HCT116 (cell line): ENCODE measurements around the gene SFXN5. TPM values are rescaled to one million over a fixed set of nuclear protein-coding genes. Genes with fewer than 3 reads are reported as not detected.

Source experiments
- ATAC-seq: fragments of 200-7000 bp; cut with Tn5 transposase; 2 replicates; pipeline ENCODE4 v1.9.1; 2020; ENCODE audit warnings: mild to moderate bottlenecking, moderate library complexity
- BruUV-seq: library from RNA; stranded (reverse); fragments of 400-500 nt; replicated peaks from 2 replicates; lab custom pipeline; 2021; lab: Mats Ljungman, UMichigan
- CTCF ChIA-PET: fragments of 300-600 bp; sonication (Branson Sonifier 250); formaldehyde crosslinking; loops from one replicate; lab custom pipeline; 2021; ENCODE audit warnings: antibody characterized with exemption; lab: Charles Lee
- POLR2A ChIA-PET: fragments of 300-600, 350-600 bp; sonication (Branson Sonifier 250); formaldehyde crosslinking; loops from one replicate; lab custom pipeline; 2021; ENCODE audit warnings: antibody characterized with exemption; lab: Charles Lee
- RAD21 ChIA-PET, 2 experiments: fragments of 300-600 bp; sonication (Branson Sonifier 250); formaldehyde crosslinking; loops; one replicate each; lab custom pipeline; 2023; ENCODE audit warnings: low total read pairs in 2 of 2; ENCODE audit not compliant: uncharacterized antibody in 2 of 2, unreplicated experiment in 2 of 2, low non-redundant PET in 1 of 2; lab: Charles Lee
- DNase-seq: peaks from one replicate; pipeline ENCODE4 v3.0.0-alpha.2; 2010; ENCODE audit warnings: low read depth, low spot score
- H2AFZ ChIP-seq: fragments of 200-600 bp; shearing (Covaris generic), sonication (generic); 2 replicates; pipeline ENCODE4 v1.6.1; 2017; ENCODE audit warnings: low read depth, mixed run types, mixed read lengths, antibody characterized with exemption, low read length; ENCODE audit not compliant: poor library complexity, severe bottlenecking
- H3K27ac ChIP-seq: 2 replicates; pipeline ENCODE4 v1.5.1; 2012; ENCODE audit warnings: low read depth, low read length
- H3K27me3 ChIP-seq: fragments of 200-600 bp; sonication (generic); 2 replicates; pipeline ENCODE4 v1.6.1; 2016; ENCODE audit warnings: mixed run types, low read length, mixed read lengths; ENCODE audit not compliant: insufficient read depth
- H3K36me3 ChIP-seq, 2 experiments: fragments of 200-500 bp in 1 of 2; fragments of 200-600 bp in 1 of 2; sonication (Bioruptor generic) in 1 of 2; sonication (generic) in 1 of 2; 2 replicates each; pipeline versions ENCODE4 v1.5.1 to v1.6.1; 2014 to 2016; ENCODE audit warnings: low read length in 2 of 2, inconsistent platforms in 1 of 2, mixed read lengths in 1 of 2, mixed run types in 1 of 2; ENCODE audit not compliant: insufficient read depth in 2 of 2, control insufficient read depth in 1 of 2
- H3K4me1 ChIP-seq, 2 experiments: fragments of 200-600 bp in 1 of 2; sonication (generic) in 1 of 2; 2 replicates each; pipeline versions ENCODE4 v1.5.1 to v1.6.1; 2012 to 2017; ENCODE audit warnings: low read length in 2 of 2, inconsistent platforms in 1 of 2, mild to moderate bottlenecking in 1 of 2, mixed read lengths in 1 of 2, mixed run types in 1 of 2, moderate library complexity in 1 of 2; ENCODE audit not compliant: insufficient read depth in 2 of 2, control insufficient read depth in 1 of 2
- H3K4me2 ChIP-seq: fragments of 200-600 bp; sonication (generic); 2 replicates; pipeline ENCODE4 v1.6.1; 2017; ENCODE audit warnings: mixed run types, low read length, mixed read lengths
- H3K4me3 ChIP-seq, 2 experiments: fragments of 200-600 bp in 1 of 2; sonication (generic) in 1 of 2; replicated peaks in 1 of 2; 2 replicates each; pipeline ENCODE4 v1.5.1; 2011 to 2016; ENCODE audit warnings: low read length in 2 of 2, control low read depth in 1 of 2, low read depth in 1 of 2, mild to moderate bottlenecking in 1 of 2, mixed read lengths in 1 of 2, mixed run types in 1 of 2
- H3K79me2 ChIP-seq: fragments of 200-600 bp; sonication (generic); 2 replicates; pipeline ENCODE4 v1.6.1; 2017; ENCODE audit warnings: mild to moderate bottlenecking, mixed run types, low read length, moderate library complexity, mixed read lengths; ENCODE audit not compliant: insufficient read depth
- H3K9ac ChIP-seq: fragments of 200-600 bp; sonication (generic); 2 replicates; pipeline ENCODE4 v1.6.1; 2016; ENCODE audit warnings: low read length, mixed read lengths
- H3K9me2 ChIP-seq: fragments of 200-600 bp; sonication (generic), shearing (Covaris generic); 2 replicates; pipeline ENCODE4 v1.6.1; 2017; ENCODE audit warnings: mixed run types, mild to moderate bottlenecking, moderate library complexity; ENCODE audit not compliant: insufficient read depth
- H3K9me3 ChIP-seq, 2 experiments: fragments of 200-500 bp in 1 of 2; fragments of 200-600 bp in 1 of 2; sonication (Bioruptor generic) in 1 of 2; sonication (generic) in 1 of 2; 2 replicates each; pipeline ENCODE4 v1.6.1; 2014 to 2017; ENCODE audit warnings: low read length in 2 of 2, mixed read lengths in 2 of 2, inconsistent platforms in 1 of 2, low read depth in 1 of 2, mild to moderate bottlenecking in 1 of 2, mixed run types in 1 of 2, moderate library complexity in 1 of 2; ENCODE audit not compliant: control insufficient read depth in 1 of 2, insufficient read depth in 1 of 2
- H4K20me1 ChIP-seq: fragments of 200-600 bp; sonication (generic), shearing (Covaris generic); 2 replicates; pipeline ENCODE4 v1.6.1; 2017; ENCODE audit warnings: mixed run types, mild to moderate bottlenecking, moderate library complexity; ENCODE audit not compliant: insufficient read depth
- ATF3 ChIP-seq: IDR thresholded peaks from 2 replicates; pipeline ENCODE4 v1.6.1; 2012
- CBX3 ChIP-seq: IDR thresholded peaks from 2 replicates; pipeline ENCODE4 v1.6.1; 2012; ENCODE audit warnings: low read depth
- CEBPB ChIP-seq: IDR thresholded peaks from 2 replicates; pipeline ENCODE4 v1.6.1; 2012; ENCODE audit warnings: low read depth
- CTCF ChIP-seq, 3 experiments: fragments of 200-600 bp in 1 of 3; sonication (generic) in 1 of 3; IDR thresholded peaks in 2 of 3; conservative IDR thresholded peaks in 1 of 3; 2 replicates each; pipeline ENCODE4 v1.5.1; 2012 to 2017; ENCODE audit warnings: low read depth in 2 of 3, low read length in 2 of 3, antibody characterized with exemption in 1 of 3, borderline replicate concordance in 1 of 3, control low read depth in 1 of 3, mild to moderate bottlenecking in 1 of 3, mixed read lengths in 1 of 3, mixed run types in 1 of 3, moderate library complexity in 1 of 3; ENCODE audit not compliant: insufficient read depth in 1 of 3
- ELF1 ChIP-seq: IDR thresholded peaks from 2 replicates; pipeline ENCODE4 v1.6.1; 2012; ENCODE audit warnings: low read depth, borderline replicate concordance
- EZH2 ChIP-seq: fragments of 200-600 bp; sonication (generic); IDR thresholded peaks from 2 replicates; pipeline ENCODE4 v1.6.1; 2017; ENCODE audit warnings: antibody characterized with exemption, mixed run types
- POLR2AphosphoS5 ChIP-seq: IDR thresholded peaks from 2 replicates; pipeline ENCODE4 v1.6.1; 2011; ENCODE audit warnings: mild to moderate bottlenecking, low read depth, low read length, moderate library complexity
- RAD21 ChIP-seq: IDR thresholded peaks from 2 replicates; pipeline ENCODE4 v1.6.1; 2012; ENCODE audit warnings: low read depth, mild to moderate bottlenecking
- TCF7L2 ChIP-seq: IDR thresholded peaks from 2 replicates; pipeline ENCODE4 v1.7.0; 2011; ENCODE audit warnings: borderline replicate concordance, inconsistent platforms; ENCODE audit not compliant: insufficient read depth, insufficient read length; ENCODE audit errors: extremely low read depth
- ZFX ChIP-seq: fragments of 450-650 bp; IDR thresholded peaks from 2 replicates; pipeline ENCODE4 v1.6.1; 2017
- intact Hi-C: fragments of 100-400 bp; cut with micrococcal nuclease; formaldehyde crosslinking; loops from 2 replicates; pipeline ENCODE4 v1.10.0; 2022
- total RNA-seq: library from RNA; stranded (reverse); gene quantifications from one replicate; pipeline ENCODE4 v1.2.1, GENCODE V29; 2021; ENCODE audit not compliant: unreplicated experiment

SFXN5 gene
- total RNA-seq, 1 experiment from 2014 or later = 10.0 TPM

- H3K4me3 ChIP-seq = no peak overlapping the region
- ChIA-PET RAD21 (no interaction called here), CTCF (no interaction called here), POLR2A (no interaction called here)
- ATAC-seq (no peak), DNase-seq (no peak)
- H3K9me2 ChIP-seq = no peaks in the 10 kb centered on the region
- intact Hi-C loops = no loop called here
- no TSS peak for BruUV-seq
- no peaks in the 10 kb centered on the region for H3K79me2 ChIP-seq
- H4K20me1 ChIP-seq = no peaks in the 10 kb centered on the region
- no peak overlapping the region for H3K4me2 ChIP-seq
- no peaks in the 10 kb centered on the region for H3K27me3 ChIP-seq
- H2AFZ ChIP-seq = no peak overlapping the region
- H3K36me3 ChIP-seq = no peaks in the 10 kb centered on the region
- no peak overlapping the region for H3K27ac ChIP-seq
- H3K9me3 ChIP-seq = no peaks in the 10 kb centered on the region
- peaks cover 0 to 12% of the 10 kb centered on the region in 2 experiments; a peak in 2 of 4 replicates for H3K4me1 ChIP-seq
- TF ChIP-seq ELF1 = no peak
- TF ChIP-seq CEBPB = no peak
- no peak for TF ChIP-seq CBX3
- TF ChIP-seq TCF7L2 = no peak
- TF ChIP-seq POLR2AphosphoS5 = no peak
- no peak for TF ChIP-seq EZH2
- no peak for TF ChIP-seq RAD21
- TF ChIP-seq ATF3 = no peak
- TF ChIP-seq CTCF (IDR thresholded peaks at IDR 0.05 in 2 of 3, conservative IDR thresholded peaks at IDR 0.05 in 1 of 3; ENCODE audit: borderline replicate concordance in 1 of 3, insufficient read depth in 1 of 3, low read depth in 2 of 3, low read length in 2 of 3) = no peak
- no peak for TF ChIP-seq ZFX
- H3K9ac ChIP-seq = no peak overlapping the region
Measured at GRCh38 chr2:72936660-72937355, 134.7 kb downstream of the SFXN5 start.
